Osteocyte (in vitro differentiated cells): ENCODE measurements around the gene CD59. TPM values are rescaled to one million over a fixed set of nuclear protein-coding genes. Genes with fewer than 3 reads are reported as not detected.

Experiments used
- DNase-seq: peaks from one replicate; pipeline ENCODE4 v3.0.0; 2021; ENCODE audit warnings: mixed read lengths; ENCODE audit not compliant: unreplicated experiment; ENCODE audit errors: extremely low spot score
- H3K27ac Mint-ChIP-seq: one replicate; pipeline ENCODE4 v1.8.0; 2021; ENCODE audit warnings: mild to moderate bottlenecking, mixed read lengths; ENCODE audit not compliant: unreplicated experiment
- H3K27me3 Mint-ChIP-seq: one replicate; pipeline ENCODE4 v1.8.0; 2021; ENCODE audit warnings: mixed read lengths; ENCODE audit not compliant: unreplicated experiment
- H3K36me3 Mint-ChIP-seq: one replicate; pipeline ENCODE4 v1.8.0; 2021; ENCODE audit warnings: mixed read lengths; ENCODE audit not compliant: unreplicated experiment
- H3K4me1 Mint-ChIP-seq: one replicate; pipeline ENCODE4 v1.8.0; 2021; ENCODE audit warnings: mixed read lengths; ENCODE audit not compliant: unreplicated experiment
- H3K4me3 Mint-ChIP-seq: one replicate; pipeline ENCODE4 v1.8.0; 2021; ENCODE audit warnings: mild to moderate bottlenecking, moderate library complexity, mixed read lengths; ENCODE audit not compliant: unreplicated experiment
- H3K9me3 Mint-ChIP-seq: one replicate; pipeline ENCODE4 v1.8.0; 2021; ENCODE audit warnings: mixed read lengths; ENCODE audit not compliant: unreplicated experiment
- CTCF ChIP-seq: fragments of 200-600 bp; sonication (generic); IDR thresholded peaks from 2 replicates; pipeline ENCODE4 v1.5.0; 2021; ENCODE audit warnings: antibody characterized with exemption, mild to moderate bottlenecking, moderate library complexity
- total RNA-seq: library from RNA; stranded (reverse); gene quantifications from 2 replicates; pipeline ENCODE4 v1.2.1, GENCODE V29; 2021

CD59 gene
- total RNA-seq, 1 donor from 2014 or later, result 857 TPM

- peak; percentile 49 for DNase-seq
- H3K4me1 Mint-ChIP-seq, result peaks cover 16% of the 10 kb centered on the region
- H3K36me3 Mint-ChIP-seq, result peaks cover 7% of the 10 kb centered on the region
- no peak for TF ChIP-seq CTCF
- H3K27me3 Mint-ChIP-seq, result no peaks in the 10 kb centered on the region
- H3K27ac Mint-ChIP-seq, result no peak overlapping the region
- peaks cover 13% of the 10 kb centered on the region for H3K9me3 Mint-ChIP-seq
- no peak overlapping the region for H3K4me3 Mint-ChIP-seq
Measured at GRCh38 chr11:33674035-33674814, 62.0 kb downstream of the CD59 start.

- Mint-ChIP-seq H3K4me3 (no peak overlapping the region), H3K9me3 (peaks cover 2% of the 10 kb centered on the region), H3K36me3 (peaks cover 2% of the 10 kb centered on the region), H3K27me3 (no peaks in the 10 kb centered on the region), H3K4me1 (peaks cover 16% of the 10 kb centered on the region), H3K27ac (no peak overlapping the region)
- DNase-seq, result peak; percentile 32
- no peak for TF ChIP-seq CTCF
Measured at GRCh38 chr11:33672273-33672672, 64.0 kb downstream of the CD59 start.

- peak; percentile 36 for DNase-seq
- Mint-ChIP-seq H3K4me3 (no peak overlapping the region), H3K27ac (no peak overlapping the region)
Measured at GRCh38 chr11:33670250-33671011, 65.8 kb downstream of the CD59 start.

GRCh38 chr11:33669598-33670249, 66.5 kb downstream of the CD59 start:
- Mint-ChIP-seq H3K36me3 (peaks cover 2% of the 10 kb centered on the region), H3K9me3 (no peaks in the 10 kb centered on the region), H3K27me3 (no peaks in the 10 kb centered on the region), H3K4me3 (no peak overlapping the region), H3K27ac (no peak overlapping the region), H3K4me1 (peaks cover 18% of the 10 kb centered on the region)
- no peak for DNase-seq
- no peak for TF ChIP-seq CTCF

More at GRCh38 chr11:33670250-33671011, 65.8 kb downstream of the CD59 start:
- no peaks in the 10 kb centered on the region for H3K36me3 Mint-ChIP-seq
- H3K4me1 Mint-ChIP-seq, result peaks cover 16% of the 10 kb centered on the region
- no peaks in the 10 kb centered on the region for H3K9me3 Mint-ChIP-seq
- no peak for TF ChIP-seq CTCF
- H3K27me3 Mint-ChIP-seq, result no peaks in the 10 kb centered on the region
